Motor neuron (in vitro differentiated cells): ENCODE results near the gene PSMA3. TPM values are rescaled to one million over a fixed set of nuclear protein-coding genes. Genes with fewer than 3 reads are reported as not detected.

Source experiments
- total RNA-seq, 8 experiments: library from RNA; unstranded; fragments of 300-600 nt; gene quantifications; 2 replicates each; pipeline versions ENCODE4 v1.2.3 to v1.2.4, GENCODE V29; 2022

PSMA3 gene
- total RNA-seq, 8 experiments from 2014 or later = 97.8 to 341 (median 162) TPM

Other genes starting within 250 kb of the PSMA3 start
- gene ARMH4, start 92.6 kb upstream of the PSMA3 start, total RNA-seq = 10 to 100 TPM in 5 of 8 experiments, 1 to 10 TPM in 2, under 1 TPM in 1; 0.45 to 24.0 (median 15.3) TPM
- 100 to 1,000 TPM in 1 of 8 experiments, 10 to 100 TPM in 7; 70.6 to 123 (median 84.5) TPM for gene ACTR10, start 44.7 kb upstream of the PSMA3 start, total RNA-seq
- gene ARID4A, start 53.7 kb downstream of the PSMA3 start, total RNA-seq = 10 to 100 TPM in 7 of 8 experiments, 1 to 10 TPM in 1; 7.2 to 23.6 (median 20.9) TPM
- gene TOMM20L, start 151.1 kb downstream of the PSMA3 start, total RNA-seq = not detected
- 10 to 100 TPM; 29.8 to 51.1 (median 41.9) TPM for gene TIMM9, start 182.7 kb downstream of the PSMA3 start, total RNA-seq
- 10 to 100 TPM; 13.2 to 29.8 (median 17.8) TPM for gene KIAA0586, start 182.9 kb downstream of the PSMA3 start, total RNA-seq